HEK293 (cell line): ENCODE results near the gene LHX4.

Experiments used
- CTCF ChIA-PET: fragments of 350-600 bp; formaldehyde crosslinking; extraction: SDS; loops from one replicate; lab custom pipeline; 2021; ENCODE audit warnings: antibody characterized with exemption; lab: Yijun Ruan, JAX
- POLR2A ChIA-PET: fragments of 300-600 bp; formaldehyde crosslinking; extraction: SDS; loops from one replicate; lab custom pipeline; 2020; ENCODE audit warnings: antibody characterized with exemption, inconsistent platforms; lab: Yijun Ruan, JAX
- H3K27ac ChIP-seq: fragments of 200-500 bp; sonication (Bioruptor generic); 2 replicates; pipeline ENCODE4 v1.5.1; 2014; ENCODE audit warnings: low read depth, low read length, control low read depth, inconsistent platforms; ENCODE audit errors: extremely low read depth
- H3K36me3 ChIP-seq, 2 experiments: fragments of 200-500 bp in 1 of 2; sonication (Bioruptor generic) in 1 of 2; 1 replicate in 1 of 2; 2 replicates in 1 of 2; pipeline ENCODE4 v1.5.1; 2014 to 2017; ENCODE audit warnings: inconsistent platforms in 2 of 2, low read length in 2 of 2; ENCODE audit not compliant: control insufficient read depth in 2 of 2, insufficient read depth in 1 of 2
- H3K4me1 ChIP-seq: fragments of 200-500 bp; sonication (Bioruptor generic); 2 replicates; pipeline ENCODE4 v1.5.1; 2014; ENCODE audit warnings: mild to moderate bottlenecking, low read length, inconsistent platforms; ENCODE audit not compliant: control insufficient read depth, insufficient read depth
- H3K4me3 ChIP-seq: 2 replicates; pipeline ENCODE4 v1.5.1; 2011; ENCODE audit warnings: low read depth, mild to moderate bottlenecking, control low read depth, low read length, moderate library complexity
- H3K9me3 ChIP-seq: fragments of 200-500 bp; sonication (Bioruptor generic); 2 replicates; pipeline ENCODE4 v1.5.1; 2014; ENCODE audit warnings: low read depth, low read length, inconsistent platforms; ENCODE audit not compliant: control insufficient read depth, insufficient read depth
- EGR2 ChIP-seq: fragments of 450-650 bp; formaldehyde crosslinking; IDR thresholded peaks from 2 replicates; pipeline ENCODE4 v1.5.1; 2016; ENCODE audit warnings: low read depth, missing biosample characterization, missing genetic modification characterization
- IKZF3 ChIP-seq: fragments of 450-650 bp; IDR thresholded peaks from 2 replicates; pipeline ENCODE4 v1.5.0; 2018; ENCODE audit warnings: missing biosample characterization, mild to moderate bottlenecking, missing genetic modification characterization, moderate library complexity
- KLF1 ChIP-seq: fragments of 450-650 bp; formaldehyde crosslinking; IDR thresholded peaks from 2 replicates; pipeline ENCODE4 v1.5.1; 2016; ENCODE audit warnings: missing biosample characterization, missing genetic modification characterization
- PRDM4 ChIP-seq: fragments of 450-650 bp; formaldehyde crosslinking; IDR thresholded peaks from 2 replicates; pipeline ENCODE4 v1.5.1; 2017; ENCODE audit warnings: missing biosample characterization, missing genetic modification characterization
- SETDB1 ChIP-seq: IDR thresholded peaks from one replicate; pipeline ENCODE4 v1.6.1; 2017; ENCODE audit warnings: mild to moderate bottlenecking, low read length, moderate library complexity, mixed read lengths; ENCODE audit not compliant: insufficient read length
- TCF7L2 ChIP-seq: IDR thresholded peaks from 2 replicates; pipeline ENCODE4 v1.6.1; 2011; ENCODE audit warnings: low read depth, mild to moderate bottlenecking, inconsistent platforms, low read length, moderate library complexity, borderline replicate concordance
- ZFHX2 ChIP-seq: fragments of 450-650 bp; formaldehyde crosslinking; conservative IDR thresholded peaks from 2 replicates; pipeline ENCODE4 v1.5.1; 2016; ENCODE audit warnings: missing biosample characterization, missing genetic modification characterization
- ZFP37 ChIP-seq: fragments of 450-650 bp; formaldehyde crosslinking; IDR thresholded peaks from 2 replicates; pipeline ENCODE4 v1.5.1; 2016; ENCODE audit warnings: missing biosample characterization, missing genetic modification characterization
- ZNF366 ChIP-seq: fragments of 450-650 bp; formaldehyde crosslinking; conservative IDR thresholded peaks from 2 replicates; pipeline ENCODE4 v1.5.1; 2016; ENCODE audit warnings: missing biosample characterization, missing genetic modification characterization
- ZNF426 ChIP-seq: fragments of 450-650 bp; formaldehyde crosslinking; IDR thresholded peaks from 2 replicates; pipeline ENCODE4 v1.5.1; 2017; ENCODE audit warnings: missing biosample characterization, missing genetic modification characterization, mild to moderate bottlenecking, inconsistent platforms, moderate library complexity
- ZNF510 ChIP-seq: fragments of 450-650 bp; formaldehyde crosslinking; IDR thresholded peaks from 2 replicates; pipeline ENCODE4 v1.5.1; 2018; ENCODE audit warnings: mild to moderate bottlenecking, missing genetic modification characterization, missing biosample characterization; ENCODE audit not compliant: insufficient replicate concordance
- ZNF600 ChIP-seq: fragments of 450-650 bp; formaldehyde crosslinking; IDR thresholded peaks from 2 replicates; pipeline ENCODE4 v1.5.1; 2016; ENCODE audit warnings: missing biosample characterization, missing genetic modification characterization
- TF ChIP-seq, protein P1 (sequence below): fragments of 450-650 bp; formaldehyde crosslinking; IDR thresholded peaks from 2 replicates; pipeline ENCODE4 v1.5.1; 2016; ENCODE audit warnings: missing biosample characterization, missing genetic modification characterization
- TF ChIP-seq, protein P2 (sequence below): fragments of 450-650 bp; formaldehyde crosslinking; IDR thresholded peaks from 2 replicates; pipeline ENCODE4 v1.5.1; 2016; ENCODE audit warnings: missing biosample characterization, missing genetic modification characterization
- TF ChIP-seq, protein P3 (sequence below): fragments of 450-650 bp; formaldehyde crosslinking; IDR thresholded peaks from 2 replicates; pipeline ENCODE4 v1.5.1; 2016; ENCODE audit warnings: missing biosample characterization, missing genetic modification characterization, borderline replicate concordance

Gene LHX4

GRCh38 chr1:180259431-180260338 lies 29.6 kb downstream of the LHX4 start:
- ChIA-PET CTCF (interaction anchor here (1.0 to 1.9 kb wide), 4 partner anchors 11 to 222 kb away, joined by 4 to 6 read pairs (median 4); no protein-coding TSS in a partner anchor), POLR2A (no interaction called here)
- TF ChIP-seq, protein P1, sequence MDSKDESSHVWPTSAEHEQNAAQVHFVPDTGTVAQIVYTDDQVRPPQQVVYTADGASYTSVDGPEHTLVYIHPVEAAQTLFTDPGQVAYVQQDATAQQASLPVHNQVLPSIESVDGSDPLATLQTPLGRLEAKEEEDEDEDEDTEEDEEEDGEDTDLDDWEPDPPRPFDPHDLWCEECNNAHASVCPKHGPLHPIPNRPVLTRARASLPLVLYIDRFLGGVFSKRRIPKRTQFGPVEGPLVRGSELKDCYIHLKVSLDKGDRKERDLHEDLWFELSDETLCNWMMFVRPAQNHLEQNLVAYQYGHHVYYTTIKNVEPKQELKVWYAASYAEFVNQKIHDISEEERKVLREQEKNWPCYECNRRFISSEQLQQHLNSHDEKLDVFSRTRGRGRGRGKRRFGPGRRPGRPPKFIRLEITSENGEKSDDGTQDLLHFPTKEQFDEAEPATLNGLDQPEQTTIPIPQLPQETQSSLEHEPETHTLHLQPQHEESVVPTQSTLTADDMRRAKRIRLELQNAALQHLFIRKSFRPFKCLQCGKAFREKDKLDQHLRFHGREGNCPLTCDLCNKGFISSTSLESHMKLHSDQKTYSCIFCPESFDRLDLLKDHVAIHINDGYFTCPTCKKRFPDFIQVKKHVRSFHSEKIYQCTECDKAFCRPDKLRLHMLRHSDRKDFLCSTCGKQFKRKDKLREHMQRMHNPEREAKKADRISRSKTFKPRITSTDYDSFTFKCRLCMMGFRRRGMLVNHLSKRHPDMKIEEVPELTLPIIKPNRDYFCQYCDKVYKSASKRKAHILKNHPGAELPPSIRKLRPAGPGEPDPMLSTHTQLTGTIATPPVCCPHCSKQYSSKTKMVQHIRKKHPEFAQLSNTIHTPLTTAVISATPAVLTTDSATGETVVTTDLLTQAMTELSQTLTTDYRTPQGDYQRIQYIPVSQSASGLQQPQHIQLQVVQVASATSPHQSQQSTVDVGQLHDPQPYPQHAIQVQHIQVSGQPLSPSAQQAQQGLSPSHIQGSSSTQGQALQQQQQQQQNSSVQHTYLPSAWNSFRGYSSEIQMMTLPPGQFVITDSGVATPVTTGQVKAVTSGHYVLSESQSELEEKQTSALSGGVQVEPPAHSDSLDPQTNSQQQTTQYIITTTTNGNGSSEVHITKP (tag by site-specific recombination): no peak
- no peak for TF ChIP-seq ZNF366 (tag by site-specific recombination)
- no peak for TF ChIP-seq IKZF3
- no peak for TF ChIP-seq ZFP37 (tag by site-specific recombination)
- TF ChIP-seq, protein P2, sequence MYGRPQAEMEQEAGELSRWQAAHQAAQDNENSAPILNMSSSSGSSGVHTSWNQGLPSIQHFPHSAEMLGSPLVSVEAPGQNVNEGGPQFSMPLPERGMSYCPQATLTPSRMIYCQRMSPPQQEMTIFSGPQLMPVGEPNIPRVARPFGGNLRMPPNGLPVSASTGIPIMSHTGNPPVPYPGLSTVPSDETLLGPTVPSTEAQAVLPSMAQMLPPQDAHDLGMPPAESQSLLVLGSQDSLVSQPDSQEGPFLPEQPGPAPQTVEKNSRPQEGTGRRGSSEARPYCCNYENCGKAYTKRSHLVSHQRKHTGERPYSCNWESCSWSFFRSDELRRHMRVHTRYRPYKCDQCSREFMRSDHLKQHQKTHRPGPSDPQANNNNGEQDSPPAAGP (tag by site-specific recombination): peak; percentile 95
- peak; percentile 60 for TF ChIP-seq KLF1 (tag by site-specific recombination)
- peak; percentile 16; the same call in 1 of the 2 replicates for TF ChIP-seq ZFHX2 (tag by site-specific recombination)
- TF ChIP-seq ZNF426 (tag by site-specific recombination): no peak
- no peak for TF ChIP-seq ZNF600
- TF ChIP-seq EGR2: peak; percentile 24
- no peak for TF ChIP-seq PRDM4 (tag by site-specific recombination)
- no peak for TF ChIP-seq TCF7L2
- Histone ChIP-seq H3K4me1 (peaks cover 12% of the 10 kb centered on the region), H3K4me3 (no peak overlapping the region), H3K36me3 (no peaks in the 10 kb centered on the region), H3K27ac (no peak overlapping the region), H3K9me3 (no peaks in the 10 kb centered on the region)

DNA sequence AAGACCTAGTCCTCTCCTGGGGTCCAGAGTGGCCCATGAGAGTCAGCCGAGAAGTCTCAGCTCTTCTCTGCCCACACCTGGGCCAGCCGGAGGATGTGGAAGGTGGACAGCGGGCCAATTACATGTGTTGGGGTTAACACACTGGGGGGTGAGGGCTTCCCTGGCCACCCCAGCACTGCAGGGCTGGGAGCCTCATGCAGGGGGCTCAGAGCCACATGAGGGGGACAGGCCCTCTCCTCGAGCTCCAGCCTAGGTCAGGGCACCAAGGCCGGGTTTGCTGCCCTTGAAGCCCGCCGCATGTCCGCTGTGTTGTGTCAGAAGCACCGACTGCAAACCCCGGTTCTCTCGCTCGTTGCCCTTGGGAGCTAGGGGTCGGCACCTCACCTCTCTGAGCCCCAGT lies 30.5 kb downstream of the LHX4 start:
- H3K9me3 ChIP-seq: no peaks in the 10 kb centered on the region
- no peak overlapping the region for H3K4me3 ChIP-seq
- CTCF ChIA-PET: interaction anchor here (0.9 to 3.3 kb wide), 7 partner anchors 8 to 221 kb away, joined by 3 to 20 read pairs (median 5); no protein-coding TSS in a partner anchor
- peaks cover 12% of the 10 kb centered on the region for H3K4me1 ChIP-seq
- POLR2A ChIA-PET: no interaction called here
- TF ChIP-seq, protein P3, sequence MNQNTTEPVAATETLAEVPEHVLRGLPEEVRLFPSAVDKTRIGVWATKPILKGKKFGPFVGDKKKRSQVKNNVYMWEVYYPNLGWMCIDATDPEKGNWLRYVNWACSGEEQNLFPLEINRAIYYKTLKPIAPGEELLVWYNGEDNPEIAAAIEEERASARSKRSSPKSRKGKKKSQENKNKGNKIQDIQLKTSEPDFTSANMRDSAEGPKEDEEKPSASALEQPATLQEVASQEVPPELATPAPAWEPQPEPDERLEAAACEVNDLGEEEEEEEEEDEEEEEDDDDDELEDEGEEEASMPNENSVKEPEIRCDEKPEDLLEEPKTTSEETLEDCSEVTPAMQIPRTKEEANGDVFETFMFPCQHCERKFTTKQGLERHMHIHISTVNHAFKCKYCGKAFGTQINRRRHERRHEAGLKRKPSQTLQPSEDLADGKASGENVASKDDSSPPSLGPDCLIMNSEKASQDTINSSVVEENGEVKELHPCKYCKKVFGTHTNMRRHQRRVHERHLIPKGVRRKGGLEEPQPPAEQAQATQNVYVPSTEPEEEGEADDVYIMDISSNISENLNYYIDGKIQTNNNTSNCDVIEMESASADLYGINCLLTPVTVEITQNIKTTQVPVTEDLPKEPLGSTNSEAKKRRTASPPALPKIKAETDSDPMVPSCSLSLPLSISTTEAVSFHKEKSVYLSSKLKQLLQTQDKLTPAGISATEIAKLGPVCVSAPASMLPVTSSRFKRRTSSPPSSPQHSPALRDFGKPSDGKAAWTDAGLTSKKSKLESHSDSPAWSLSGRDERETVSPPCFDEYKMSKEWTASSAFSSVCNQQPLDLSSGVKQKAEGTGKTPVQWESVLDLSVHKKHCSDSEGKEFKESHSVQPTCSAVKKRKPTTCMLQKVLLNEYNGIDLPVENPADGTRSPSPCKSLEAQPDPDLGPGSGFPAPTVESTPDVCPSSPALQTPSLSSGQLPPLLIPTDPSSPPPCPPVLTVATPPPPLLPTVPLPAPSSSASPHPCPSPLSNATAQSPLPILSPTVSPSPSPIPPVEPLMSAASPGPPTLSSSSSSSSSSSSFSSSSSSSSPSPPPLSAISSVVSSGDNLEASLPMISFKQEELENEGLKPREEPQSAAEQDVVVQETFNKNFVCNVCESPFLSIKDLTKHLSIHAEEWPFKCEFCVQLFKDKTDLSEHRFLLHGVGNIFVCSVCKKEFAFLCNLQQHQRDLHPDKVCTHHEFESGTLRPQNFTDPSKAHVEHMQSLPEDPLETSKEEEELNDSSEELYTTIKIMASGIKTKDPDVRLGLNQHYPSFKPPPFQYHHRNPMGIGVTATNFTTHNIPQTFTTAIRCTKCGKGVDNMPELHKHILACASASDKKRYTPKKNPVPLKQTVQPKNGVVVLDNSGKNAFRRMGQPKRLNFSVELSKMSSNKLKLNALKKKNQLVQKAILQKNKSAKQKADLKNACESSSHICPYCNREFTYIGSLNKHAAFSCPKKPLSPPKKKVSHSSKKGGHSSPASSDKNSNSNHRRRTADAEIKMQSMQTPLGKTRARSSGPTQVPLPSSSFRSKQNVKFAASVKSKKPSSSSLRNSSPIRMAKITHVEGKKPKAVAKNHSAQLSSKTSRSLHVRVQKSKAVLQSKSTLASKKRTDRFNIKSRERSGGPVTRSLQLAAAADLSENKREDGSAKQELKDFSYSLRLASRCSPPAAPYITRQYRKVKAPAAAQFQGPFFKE: no peak
- no peak for TF ChIP-seq ZNF510 (tag by site-specific recombination)
- no peak for TF ChIP-seq SETDB1
- TF ChIP-seq, all 188 proteins: peak for 0
- Histone ChIP-seq H3K27ac (no peak overlapping the region), H3K36me3 (no peaks in the 10 kb centered on the region)
